HG03457 (cell line): ENCODE data around the gene PDX1.

Experiments used
- ATAC-seq: cut with Tn5 transposase; IDR thresholded peaks from one replicate; pipeline ENCODE4 v1.9.1; 2021; ENCODE audit warnings: moderate number of reproducible peaks; ENCODE audit not compliant: unreplicated experiment

PDX1 gene

DNA sequence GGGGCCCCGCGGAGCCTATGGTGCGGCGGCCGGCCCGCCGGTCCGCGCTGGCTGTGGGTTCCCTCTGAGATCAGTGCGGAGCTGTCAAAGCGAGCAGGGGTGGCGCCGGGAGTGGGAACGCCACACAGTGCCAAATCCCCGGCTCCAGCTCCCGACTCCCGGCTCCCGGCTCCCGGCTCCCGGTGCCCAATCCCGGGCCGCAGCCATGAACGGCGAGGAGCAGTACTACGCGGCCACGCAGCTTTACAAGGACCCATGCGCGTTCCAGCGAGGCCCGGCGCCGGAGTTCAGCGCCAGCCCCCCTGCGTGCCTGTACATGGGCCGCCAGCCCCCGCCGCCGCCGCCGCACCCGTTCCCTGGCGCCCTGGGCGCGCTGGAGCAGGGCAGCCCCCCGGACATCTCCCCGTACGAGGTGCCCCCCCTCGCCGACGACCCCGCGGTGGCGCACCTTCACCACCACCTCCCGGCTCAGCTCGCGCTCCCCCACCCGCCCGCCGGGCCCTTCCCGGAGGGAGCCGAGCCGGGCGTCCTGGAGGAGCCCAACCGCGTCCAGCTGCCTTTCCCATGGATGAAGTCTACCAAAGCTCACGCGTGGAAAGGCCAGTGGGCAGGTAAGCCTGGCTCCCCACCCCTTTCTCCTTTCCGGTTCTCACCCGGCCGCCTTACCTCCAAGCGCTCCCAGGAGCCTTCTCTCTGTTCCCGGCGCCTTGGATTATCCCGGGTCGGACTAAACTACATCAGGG is at the start of gene PDX1:
TSS of gene PDX1 (plus strand) at position 67 of the 743 bp plus-strand sequence. CDS start at position 206, 139 bp downstream.
- no peak for ATAC-seq

DNA sequence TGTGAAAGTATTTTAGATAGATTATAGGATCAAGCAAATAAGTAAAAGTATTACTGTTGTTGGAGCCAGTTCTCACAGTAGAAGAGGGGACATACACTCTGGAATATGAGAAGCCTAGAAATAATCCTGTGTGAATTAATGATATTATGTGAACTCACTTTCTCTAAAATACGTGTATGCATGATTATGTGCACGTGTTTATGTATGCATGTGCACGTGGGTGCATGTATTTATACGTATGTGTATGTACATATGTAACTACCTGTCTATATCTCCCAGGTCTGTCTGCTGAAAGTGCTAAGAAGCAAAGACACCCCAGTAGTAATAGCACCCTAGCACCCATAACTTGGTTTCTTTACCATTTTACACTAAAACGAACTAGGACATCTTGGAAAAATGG is 41.5 kb upstream of the PDX1 start:
- no peak for ATAC-seq

DNA sequence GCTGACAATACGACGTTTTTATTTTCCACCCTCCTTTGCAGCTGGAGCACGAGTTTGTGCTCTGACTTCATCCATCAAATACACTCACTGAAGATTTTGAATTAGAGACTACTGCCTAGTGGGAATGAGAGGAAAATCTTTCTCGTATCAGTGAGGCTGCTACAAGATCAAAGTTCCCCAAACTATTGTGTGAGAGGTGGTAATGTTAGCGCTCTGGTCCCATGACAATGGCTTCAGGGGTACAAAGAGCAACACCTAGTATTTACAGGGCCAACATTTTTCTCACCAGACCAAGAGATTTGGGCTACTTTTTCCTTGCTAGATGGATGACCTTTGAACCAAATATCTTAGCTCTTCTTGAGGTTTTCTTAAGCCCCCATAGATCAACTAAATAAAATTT is 30.3 kb upstream of the PDX1 start:
- ATAC-seq = no peak

DNA sequence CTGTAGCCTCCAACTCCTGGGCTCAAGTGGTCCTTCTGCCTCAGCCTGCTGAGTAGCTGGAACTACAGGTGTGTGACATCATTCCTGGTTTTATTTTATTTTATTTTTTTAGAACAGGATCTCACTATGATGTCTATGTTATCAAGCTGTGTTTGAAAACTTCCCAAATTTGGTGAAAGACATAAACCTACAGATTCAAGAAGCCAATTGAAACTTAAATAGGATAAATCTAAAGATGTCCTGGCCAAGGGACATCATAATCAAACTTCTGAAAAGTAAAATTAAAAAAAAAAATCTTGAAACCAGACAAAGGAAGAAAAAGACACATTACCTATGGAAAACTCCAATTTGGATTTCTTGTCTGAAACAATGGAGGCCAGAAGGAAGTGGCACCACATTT is 23.1 kb upstream of the PDX1 start:
- no peak for ATAC-seq

DNA sequence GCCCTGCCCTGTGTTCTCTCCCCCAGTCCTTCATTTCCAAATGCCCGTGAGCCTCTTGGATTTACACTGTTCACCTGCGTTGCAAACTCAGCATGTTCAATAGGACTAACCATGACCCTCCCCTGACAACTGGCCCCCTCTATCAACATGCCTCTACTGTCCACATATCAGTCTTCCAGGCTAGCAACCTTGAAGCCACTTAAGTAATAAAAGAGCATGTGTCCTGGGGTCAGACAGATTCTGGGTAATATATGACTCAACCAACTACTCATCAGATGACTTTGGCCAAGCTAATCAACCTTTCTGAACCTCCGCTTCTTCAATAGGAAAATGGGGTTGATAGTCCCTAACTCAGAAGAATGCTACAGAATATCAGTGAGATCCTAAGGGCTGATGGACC is 15.1 kb upstream of the PDX1 start:
- ATAC-seq = no peak

DNA sequence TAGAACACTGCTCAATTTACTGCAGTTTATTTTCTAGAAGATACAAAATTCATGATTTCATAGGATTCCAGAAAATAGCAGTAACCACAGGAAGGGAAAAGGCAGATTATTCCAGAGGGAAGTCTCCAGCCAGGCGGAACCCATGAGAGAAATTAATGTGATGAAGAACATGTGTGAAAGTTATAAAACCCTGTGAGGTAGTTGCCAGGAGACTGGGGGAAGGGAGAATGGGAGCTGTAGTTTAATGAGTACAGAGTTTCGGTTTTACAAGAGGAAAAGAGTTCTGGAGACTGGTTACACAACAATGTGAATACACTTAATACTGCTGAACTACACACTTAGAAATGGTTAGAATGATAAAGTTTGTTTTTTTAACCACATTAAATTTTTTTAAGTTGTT is 14.2 kb upstream of the PDX1 start:
- ATAC-seq = no peak

DNA sequence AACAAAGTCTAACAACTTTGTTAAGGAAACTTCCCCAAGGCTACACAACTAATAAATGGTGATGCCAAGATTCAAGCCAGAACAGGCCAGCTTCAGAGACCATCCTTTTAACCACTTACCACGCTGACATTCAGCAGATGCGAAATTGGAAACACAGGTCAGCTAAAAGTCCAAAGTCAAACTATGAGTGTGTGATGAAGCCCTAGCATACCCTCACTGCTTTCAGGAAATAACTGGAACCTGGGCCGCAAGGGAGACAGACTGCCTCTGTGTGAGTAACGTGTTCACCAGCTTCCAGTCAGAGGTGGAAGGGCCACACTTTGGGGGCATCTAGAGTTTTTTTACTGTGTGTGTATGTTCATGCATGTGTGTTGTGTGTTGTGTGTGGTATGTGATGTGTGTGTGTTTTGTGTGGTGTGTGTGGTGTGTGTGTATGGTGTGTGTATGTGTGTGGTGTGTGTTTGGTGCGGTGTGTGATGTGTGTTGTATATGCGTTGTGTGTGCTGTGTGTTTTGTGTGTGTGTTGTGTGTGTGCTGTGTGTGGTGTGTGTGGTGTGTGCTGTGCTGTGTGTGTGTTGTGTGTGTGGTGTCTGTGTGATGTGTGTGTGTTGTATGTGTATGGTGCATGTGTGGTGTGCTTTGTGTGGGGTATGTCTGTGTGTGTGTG is 12.5 kb upstream of the PDX1 start:
- ATAC-seq = no peak

DNA sequence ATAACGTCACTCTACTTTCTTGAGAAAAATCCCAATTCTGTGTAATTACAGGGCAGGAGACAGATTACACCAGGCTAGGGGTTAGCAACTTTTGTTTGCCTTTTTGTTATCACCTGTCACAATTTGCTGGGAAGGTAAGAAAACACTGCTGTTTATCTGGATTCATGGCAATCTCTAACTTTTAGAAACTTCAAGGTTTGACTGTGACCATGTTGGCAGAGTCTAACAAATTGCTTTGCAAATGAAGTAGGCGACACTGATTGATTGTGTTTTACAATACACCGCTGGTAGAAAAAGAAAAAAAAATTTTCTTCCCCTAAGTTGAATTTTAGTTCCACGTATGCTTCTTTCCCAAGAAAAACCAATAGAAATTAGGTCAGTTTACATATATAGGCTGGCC is 10.4 kb upstream of the PDX1 start:
- no peak for ATAC-seq

DNA sequence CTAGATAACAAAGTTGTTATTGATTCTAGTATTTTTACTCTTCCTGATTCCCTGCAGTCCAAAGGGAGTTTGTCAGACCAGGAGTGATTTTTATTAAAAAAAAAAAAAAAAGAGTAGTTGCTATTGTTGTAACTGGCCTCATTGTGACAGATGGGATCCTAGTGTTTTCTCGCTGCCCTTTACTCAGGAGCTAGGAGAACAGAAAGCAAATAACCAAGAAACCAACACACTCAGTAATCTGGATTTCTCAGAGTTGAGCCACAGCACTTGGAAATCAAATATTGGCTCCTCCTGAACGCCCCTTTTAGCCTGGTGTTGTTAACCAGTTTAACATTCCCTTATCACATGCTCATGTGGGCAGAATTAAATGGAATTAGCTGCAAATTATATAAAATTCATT is 8.3 kb upstream of the PDX1 start:
- no peak for ATAC-seq

DNA sequence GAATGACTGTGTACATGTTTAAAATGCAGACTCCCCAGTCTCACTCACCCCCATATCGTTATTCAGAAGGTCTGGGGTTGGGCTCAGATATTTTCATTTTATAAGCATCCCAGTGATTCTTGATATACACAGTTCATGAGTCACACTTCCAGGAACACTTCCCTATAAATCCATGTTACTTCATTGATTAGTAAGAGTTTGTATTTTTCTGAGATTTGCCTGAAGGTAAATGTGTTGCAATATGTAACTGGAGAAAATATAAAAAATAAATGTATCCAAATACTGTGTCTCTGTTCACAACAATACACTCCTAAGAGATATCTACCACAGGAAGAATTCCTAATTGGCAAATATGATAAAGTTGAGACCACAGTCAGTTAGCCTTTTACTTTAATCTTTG is 6.6 kb upstream of the PDX1 start:
- ATAC-seq = no peak

DNA sequence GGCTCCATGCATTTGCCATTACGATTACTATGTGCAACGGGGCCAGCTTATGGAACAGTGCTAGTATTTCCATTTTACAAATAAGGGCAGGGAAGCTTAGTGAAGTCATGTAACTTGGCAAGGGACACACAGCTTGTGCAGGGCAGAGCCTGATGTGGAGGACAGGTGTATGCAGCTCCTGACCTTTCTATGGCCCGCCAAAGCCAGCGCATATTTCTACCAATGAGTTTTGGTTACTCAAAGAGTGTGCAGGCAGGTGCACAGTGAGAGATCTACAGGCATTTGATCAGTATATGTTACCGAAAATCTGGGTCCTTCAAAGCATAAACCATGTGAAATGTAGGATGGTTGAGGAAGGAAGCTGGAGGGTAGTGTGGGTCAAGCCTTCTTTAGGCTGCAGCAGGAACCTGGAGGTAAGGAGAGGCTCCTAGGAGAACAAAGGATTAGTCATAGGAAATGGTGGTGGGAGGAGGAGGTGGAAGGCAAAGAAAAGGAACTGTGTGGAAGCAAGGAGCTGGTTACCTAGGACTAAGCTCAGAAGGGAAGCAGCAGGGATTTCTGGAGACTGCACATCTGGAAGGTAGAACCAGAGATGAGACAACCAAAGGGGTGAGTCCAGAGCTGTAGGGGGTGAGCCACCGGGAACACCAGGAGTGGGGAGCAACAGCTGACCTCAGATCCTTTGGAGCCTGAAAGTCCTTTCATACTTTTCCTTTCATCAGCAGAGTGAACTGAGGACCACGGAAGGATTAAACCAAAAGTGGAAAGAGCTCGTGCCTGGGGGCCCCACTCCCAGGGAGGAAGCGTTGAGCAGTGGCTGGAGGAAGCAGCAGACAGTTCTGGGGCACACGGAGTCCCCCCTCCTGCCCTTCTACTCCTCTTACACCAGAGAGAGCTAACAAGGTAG is 4.2 kb upstream of the PDX1 start:
- no peak for ATAC-seq

DNA sequence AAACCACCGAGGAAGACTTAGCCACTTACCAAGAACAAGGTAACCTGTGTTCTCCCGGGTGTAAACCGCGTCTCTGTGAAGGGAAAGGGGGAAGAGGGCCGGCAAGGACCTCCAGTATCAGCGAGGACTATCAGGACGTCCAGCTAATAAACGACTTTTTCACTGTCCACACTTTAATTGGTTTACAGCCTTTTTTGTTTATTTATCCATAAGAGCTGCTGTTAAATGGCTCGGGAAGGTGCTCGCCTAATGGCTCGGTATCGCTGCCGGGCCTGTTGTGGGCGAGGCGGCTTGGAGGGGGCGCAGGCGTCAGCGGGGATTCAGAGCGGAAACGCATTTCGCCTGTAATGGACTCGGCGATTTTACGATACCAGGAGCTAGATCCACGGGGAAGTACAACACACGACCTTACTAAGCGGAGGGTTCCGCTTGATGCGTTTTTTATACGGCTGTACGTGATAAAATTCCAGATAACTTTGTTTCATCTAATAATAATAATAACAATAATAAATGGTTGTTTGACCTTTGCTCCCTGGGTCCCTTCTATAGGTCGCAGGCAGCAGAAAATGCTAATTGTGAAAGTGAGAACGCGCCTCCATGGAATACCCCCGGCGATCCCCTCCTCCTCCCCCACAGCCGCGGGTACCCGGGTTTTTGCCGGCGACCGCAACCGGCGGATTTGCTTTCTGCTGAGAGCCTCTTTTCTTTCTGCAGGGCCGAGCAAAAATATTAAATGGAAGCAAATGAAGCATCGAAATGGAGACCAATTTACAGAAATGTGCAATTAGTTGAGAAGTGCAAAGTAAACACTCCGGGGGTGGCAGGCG is 2.5 kb upstream of the PDX1 start:
- ATAC-seq = no peak

DNA sequence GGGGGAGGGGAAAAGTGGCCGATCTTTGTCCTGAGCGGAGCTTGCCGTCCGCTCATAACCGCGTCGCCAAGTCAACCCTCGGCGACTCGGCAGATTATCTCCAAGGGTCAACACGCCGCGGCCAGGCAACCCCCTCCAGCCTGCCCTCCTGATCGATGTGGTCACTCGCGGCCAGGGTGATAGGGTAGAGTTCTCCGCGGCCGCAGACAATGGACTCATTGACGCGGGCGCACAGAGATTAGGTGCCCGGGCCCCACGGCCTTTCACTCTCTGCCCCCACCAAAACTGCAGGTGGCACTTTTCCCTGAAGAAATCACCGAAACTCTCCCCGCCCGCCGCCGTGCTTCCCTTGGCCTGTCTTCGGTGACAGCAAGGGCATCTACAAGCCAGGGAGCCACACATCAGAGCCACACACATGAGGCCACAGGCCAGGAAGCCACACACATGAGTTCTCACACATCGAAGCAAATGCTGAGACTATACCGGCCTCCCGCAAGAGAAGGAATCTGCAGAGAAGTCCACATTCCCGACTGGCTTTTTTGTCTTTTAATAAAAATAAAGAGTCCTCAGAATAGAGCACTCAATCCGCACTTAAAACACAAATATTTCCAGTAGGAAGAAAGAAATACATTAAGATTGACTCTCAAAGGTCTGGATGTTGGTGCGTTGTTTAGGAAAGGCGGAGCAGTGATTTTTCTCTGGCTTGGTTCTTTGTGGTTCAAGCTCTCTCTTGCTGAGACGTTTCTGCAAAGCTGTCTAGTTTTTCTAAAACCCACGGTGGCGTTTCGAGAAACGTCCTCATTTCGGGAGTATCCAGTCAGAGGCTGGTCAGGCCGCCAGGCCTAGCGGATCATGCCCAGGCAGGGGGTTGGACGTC is 1.5 kb upstream of the PDX1 start:
- no peak for ATAC-seq

DNA sequence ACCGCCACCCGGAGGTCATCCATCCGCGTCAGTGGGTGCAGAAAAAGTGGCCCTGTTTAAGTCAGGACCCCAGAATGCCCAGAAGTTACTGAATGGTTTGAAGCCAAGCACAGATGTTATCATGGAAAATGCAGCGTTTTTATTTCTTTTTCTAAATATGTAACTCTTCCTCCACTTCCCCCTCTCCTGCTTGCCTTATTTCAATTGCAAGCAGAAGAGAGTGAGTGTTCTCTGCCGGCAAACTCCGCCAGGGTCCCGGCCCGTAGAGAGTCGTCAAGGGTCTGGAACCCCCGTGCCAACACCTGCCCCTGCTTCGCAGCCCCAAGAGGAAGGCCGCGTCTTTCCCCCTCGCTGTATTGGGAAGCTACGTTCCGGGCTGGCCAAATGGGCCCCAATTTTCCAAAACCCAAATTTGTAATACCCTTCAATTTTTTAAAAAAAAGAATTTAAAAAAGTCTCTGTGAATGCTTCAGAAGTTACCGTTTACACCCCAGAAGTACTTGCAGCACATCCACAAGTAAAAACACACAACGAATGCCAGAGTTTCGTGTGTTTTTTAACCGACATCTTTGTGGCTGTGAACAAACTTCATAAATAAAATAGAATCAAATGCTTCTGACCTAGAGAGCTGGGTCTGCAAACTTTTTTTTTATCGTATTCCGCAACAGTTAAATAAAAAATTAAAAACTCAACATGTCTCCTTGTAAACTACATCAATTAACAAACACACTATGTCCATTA is 712 bp upstream of the PDX1 start:
- ATAC-seq = no peak

DNA sequence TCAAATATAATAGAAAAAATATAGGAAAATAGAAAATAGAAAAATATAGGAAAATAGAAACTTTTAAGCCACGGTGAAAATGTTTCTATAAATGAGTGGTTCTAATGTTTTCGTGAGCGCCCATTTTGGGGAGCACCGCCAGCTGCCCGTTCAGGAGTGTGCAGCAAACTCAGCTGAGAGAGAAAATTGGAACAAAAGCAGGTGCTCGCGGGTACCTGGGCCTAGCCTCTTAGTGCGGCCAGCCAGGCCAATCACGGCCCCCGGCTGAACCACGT is 204 bp upstream of the PDX1 start:
- no peak for ATAC-seq

DNA sequence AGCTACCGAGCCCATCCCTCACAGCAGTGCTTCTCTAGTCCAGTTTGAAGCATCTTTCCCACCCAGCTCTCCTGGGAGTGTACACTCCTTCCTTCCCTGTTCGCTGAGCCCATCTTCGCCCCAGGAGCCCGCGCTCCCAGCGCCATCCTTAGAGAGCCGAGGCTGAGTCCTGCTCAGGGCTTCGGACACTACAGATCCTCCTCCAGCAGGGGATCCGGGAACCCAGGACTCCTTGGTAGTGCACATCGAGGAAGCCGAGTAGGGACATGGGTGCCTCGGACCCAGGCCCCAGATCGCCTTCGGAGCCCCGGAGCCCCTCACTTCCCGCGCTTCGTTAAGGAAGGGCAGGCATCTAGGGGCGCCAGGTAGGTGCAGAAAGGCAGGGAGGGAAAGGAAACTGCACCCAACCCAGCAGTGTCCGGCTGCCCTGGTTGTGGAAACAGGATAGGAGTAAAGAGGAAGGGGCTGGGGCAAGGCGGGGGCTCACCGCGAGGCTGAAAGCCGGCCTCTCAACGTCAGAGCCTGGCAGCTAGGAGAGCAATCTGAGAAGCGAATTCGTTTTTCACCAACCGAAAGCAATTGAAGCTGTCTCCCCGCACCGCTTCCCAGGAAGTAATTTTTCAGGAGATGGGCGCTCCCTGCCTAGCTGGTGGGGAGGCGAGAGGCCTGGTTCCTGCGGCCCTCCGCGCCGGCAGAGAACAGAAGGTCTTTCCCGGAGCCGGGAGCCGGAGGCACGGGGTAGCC is 1.0 kb downstream of the PDX1 start:
- ATAC-seq = no peak

DNA sequence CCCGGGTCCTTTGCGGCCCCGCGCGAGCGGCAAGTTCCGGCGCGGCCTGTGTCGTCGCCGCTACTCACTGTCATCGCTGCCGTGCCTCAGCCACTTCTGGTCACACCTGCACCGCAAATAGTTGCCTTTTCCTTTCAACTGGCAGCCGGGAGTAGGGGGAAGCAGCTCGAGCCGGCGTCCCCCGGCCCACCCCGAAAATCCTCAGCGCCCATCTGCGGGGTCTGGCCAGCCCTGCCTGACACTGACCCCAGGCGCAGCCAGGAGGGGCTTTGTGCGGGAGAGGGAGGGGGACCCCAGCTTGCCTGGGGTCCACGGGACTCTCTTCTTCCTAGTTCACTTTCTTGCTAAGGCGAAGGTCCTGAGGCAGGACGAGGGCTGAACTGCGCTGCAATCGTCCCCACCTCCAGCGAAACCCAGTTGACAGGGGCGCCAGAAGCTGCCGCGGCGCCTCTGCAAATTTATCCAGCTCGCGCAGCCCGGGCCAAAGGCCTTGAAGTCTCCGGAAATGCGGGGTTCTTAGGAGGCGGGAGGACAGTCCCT is 1.7 kb downstream of the PDX1 start:
- no peak for ATAC-seq
